AG09309 (cell line): ENCODE results near the gene CCDC32.

Experiments
- DNase-seq: peaks from one replicate; pipeline ENCODE4 v3.0.0-alpha.2; 2010; ENCODE audit warnings: low read depth
- H3K4me3 ChIP-seq: 2 replicates; pipeline ENCODE4 v1.5.1; 2011; ENCODE audit warnings: mild to moderate bottlenecking, low read depth, low read length, moderate library complexity; ENCODE audit not compliant: control insufficient read depth
- CTCF ChIP-seq: IDR thresholded peaks from 2 replicates; pipeline ENCODE4 v1.5.1; 2011; ENCODE audit warnings: mild to moderate bottlenecking, low read depth, low read length, inconsistent platforms; ENCODE audit not compliant: insufficient read depth, control insufficient read depth; ENCODE audit errors: missing control alignments

The CCDC32 gene

GRCh38 chr15:40543631-40544294 lies 21.1 kb downstream of the CCDC32 start:
- no peak for DNase-seq
- no peak overlapping the region for H3K4me3 ChIP-seq
- no peak for TF ChIP-seq CTCF

GRCh38 chr15:40543082-40543481 lies 21.8 kb downstream of the CCDC32 start:
- H3K4me3 ChIP-seq, result no peak overlapping the region
- DNase-seq, result no peak
- no peak for TF ChIP-seq CTCF

GRCh38 chr15:40538976-40539375 lies 25.9 kb downstream of the CCDC32 start:
- no peak overlapping the region for H3K4me3 ChIP-seq
- DNase-seq, result no peak
- no peak for TF ChIP-seq CTCF

GRCh38 chr15:40536501-40536900 lies 28.3 kb downstream of the CCDC32 start:
- DNase-seq, result no peak
- no peak for TF ChIP-seq CTCF
- H3K4me3 ChIP-seq, result no peak overlapping the region

- no peak for TF ChIP-seq CTCF
- no peak overlapping the region for H3K4me3 ChIP-seq
- no peak for DNase-seq
Observed at GRCh38 chr15:40534371-40534770, 30.5 kb downstream of the CCDC32 start.

- no peak overlapping the region for H3K4me3 ChIP-seq
- no peak for DNase-seq
- TF ChIP-seq CTCF, result no peak
Observed at GRCh38 chr15:40533763-40534364, 31.0 kb downstream of the CCDC32 start.

GRCh38 chr15:40528801-40529200 lies 36.0 kb downstream of the CCDC32 start:
- no peak for TF ChIP-seq CTCF
- DNase-seq, result no peak
- no peak overlapping the region for H3K4me3 ChIP-seq
